GM23338 (cell line): ENCODE measurements around the gene CCL7. TPM values are rescaled to one million over a fixed set of nuclear protein-coding genes. Genes with fewer than 3 reads are reported as not detected.
A peak's percentile ranks its signal among the peaks of the same experiment; 100 is the strongest.

Experiments used
- ATAC-seq: fragments of 200-7000 bp; cut with Tn5 transposase; 3 replicates; pipeline ENCODE4 v1.9.1; 2020
- DNase-seq: peaks from one replicate; pipeline ENCODE4 v3.0.0-alpha.2; 2015; ENCODE audit warnings: low spot score
- H2AFZ ChIP-seq: fragments of 200-600 bp; sonication (generic); 2 replicates; pipeline ENCODE4 v1.8.0; 2016; ENCODE audit warnings: antibody characterized with exemption, mild to moderate bottlenecking, moderate library complexity
- H3F3A ChIP-seq: fragments of 200-600 bp; sonication (generic); replicated peaks from 2 replicates; pipeline ENCODE4 v1.8.0; 2017; ENCODE audit warnings: antibody characterized with exemption, mixed run types, low read depth
- H3K27ac ChIP-seq: fragments of 200-600 bp; sonication (generic); 2 replicates; pipeline ENCODE4 v1.6.1; 2016; ENCODE audit warnings: low read depth
- H3K27me3 ChIP-seq: fragments of 200-600 bp; sonication (generic); 2 replicates; pipeline ENCODE4 v1.8.0; 2016; ENCODE audit warnings: mild to moderate bottlenecking, mixed run types, moderate library complexity; ENCODE audit not compliant: insufficient read depth
- H3K36me3 ChIP-seq: fragments of 200-600 bp; sonication (generic); 2 replicates; pipeline ENCODE4 v1.8.0; 2016; ENCODE audit warnings: mild to moderate bottlenecking; ENCODE audit not compliant: insufficient read depth
- H3K4me1 ChIP-seq: fragments of 200-600 bp; sonication (generic); 2 replicates; pipeline ENCODE4 v1.8.0; 2016; ENCODE audit warnings: mild to moderate bottlenecking, moderate library complexity; ENCODE audit not compliant: insufficient read depth
- H3K4me2 ChIP-seq: fragments of 200-600 bp; sonication (generic); 2 replicates; pipeline ENCODE4 v1.7.1; 2017; ENCODE audit warnings: mixed run types
- H3K4me3 ChIP-seq: fragments of 200-600 bp; sonication (generic); 2 replicates; pipeline ENCODE4 v1.6.1; 2016; ENCODE audit warnings: mixed run types
- H3K79me2 ChIP-seq: fragments of 200-600 bp; sonication (generic); replicated peaks from 2 replicates; pipeline ENCODE4 v1.8.0; 2017; ENCODE audit warnings: mild to moderate bottlenecking; ENCODE audit not compliant: insufficient read depth
- H3K9me2 ChIP-seq: fragments of 200-600 bp; sonication (generic); 2 replicates; pipeline ENCODE4 v1.8.0; 2017; ENCODE audit not compliant: insufficient read depth
- H4K20me1 ChIP-seq: fragments of 200-600 bp; sonication (generic); replicated peaks from 2 replicates; pipeline ENCODE4 v1.8.0; 2017; ENCODE audit warnings: mild to moderate bottlenecking; ENCODE audit not compliant: insufficient read depth
- H3K27ac Mint-ChIP-seq: 2 replicates; pipeline ENCODE4 v1.8.0; 2020; ENCODE audit warnings: inconsistent platforms, mild to moderate bottlenecking, moderate library complexity, mixed read lengths
- H3K27me3 Mint-ChIP-seq: 3 replicates; pipeline ENCODE4 v1.8.0; 2022; ENCODE audit warnings: low read depth, mild to moderate bottlenecking, moderate library complexity, mixed read lengths, inconsistent platforms; ENCODE audit not compliant: insufficient read depth, poor library complexity
- H3K36me3 Mint-ChIP-seq: 3 replicates; pipeline ENCODE4 v1.8.0; 2021; ENCODE audit warnings: low read depth, mild to moderate bottlenecking, inconsistent platforms, moderate library complexity, mixed read lengths
- H3K4me1 Mint-ChIP-seq: 3 replicates; pipeline ENCODE4 v1.8.0; 2020; ENCODE audit warnings: mild to moderate bottlenecking, inconsistent platforms, mixed read lengths
- H3K4me3 Mint-ChIP-seq: 3 replicates; pipeline ENCODE4 v1.8.0; 2021; ENCODE audit warnings: moderate library complexity, mild to moderate bottlenecking, inconsistent platforms, mixed read lengths
- H3K9me3 Mint-ChIP-seq: 3 replicates; pipeline ENCODE4 v1.8.0; 2020; ENCODE audit warnings: moderate library complexity, mild to moderate bottlenecking, inconsistent platforms, mixed read lengths
- CREB1 ChIP-seq: fragments of 250-450 bp; sonication (Bioruptor Pico); IDR thresholded peaks from 2 replicates; pipeline ENCODE4 v1.5.0; 2020; ENCODE audit warnings: low read depth, mild to moderate bottlenecking, moderate library complexity
- EZH2 ChIP-seq: fragments of 200-600 bp; sonication (generic); IDR thresholded peaks from one replicate; pipeline ENCODE4 v1.8.0; 2017; ENCODE audit warnings: antibody characterized with exemption, mild to moderate bottlenecking, low read depth; ENCODE audit not compliant: unreplicated experiment
- EZH2phosphoT487 ChIP-seq: fragments of 200-600 bp; sonication (generic); IDR thresholded peaks from one replicate; pipeline ENCODE4 v1.8.1; 2018; ENCODE audit warnings: antibody characterized with exemption; ENCODE audit not compliant: unreplicated experiment
- JUNB ChIP-seq: IDR thresholded peaks from one replicate; pipeline ENCODE4 v1.6.1; 2016; ENCODE audit warnings: antibody characterized with exemption; ENCODE audit not compliant: unreplicated experiment
- NANOG ChIP-seq: IDR thresholded peaks from 2 replicates; pipeline ENCODE4 v1.6.1; 2016; ENCODE audit warnings: antibody characterized with exemption, borderline replicate concordance
- POLR2AphosphoS5 ChIP-seq: IDR thresholded peaks from 2 replicates; pipeline ENCODE4 v1.6.1; 2016; ENCODE audit warnings: antibody characterized with exemption, low read depth
- STAT1 ChIP-seq: IDR thresholded peaks from one replicate; pipeline ENCODE4 v1.6.1; 2016; ENCODE audit warnings: antibody characterized with exemption; ENCODE audit not compliant: unreplicated experiment
- ZNF114 ChIP-seq: fragments of 250-450 bp; sonication (Bioruptor Pico); IDR thresholded peaks from 2 replicates; pipeline ENCODE4 v1.5.0; 2020; ENCODE audit warnings: mild to moderate bottlenecking, moderate library complexity
- ZNF331 ChIP-seq: fragments of 250-450 bp; sonication (Bioruptor Pico); IDR thresholded peaks from 2 replicates; pipeline ENCODE4 v1.5.0; 2020; ENCODE audit warnings: low read depth, mild to moderate bottlenecking, moderate library complexity
- ZNF462 ChIP-seq: fragments of 250-450 bp; sonication (Bioruptor Pico); IDR thresholded peaks from 2 replicates; pipeline ENCODE4 v1.5.0; 2020; ENCODE audit warnings: mild to moderate bottlenecking, moderate library complexity
- polyA plus RNA-seq: library from polyadenylated mRNA; unstranded; fragments of >200 nt; fragmentation: Nextera tagmentation; extraction: Ambion mirVana; gene quantifications from 2 replicates; pipeline ENCODE4 v1.2.1, GENCODE V29; 2016
- total RNA-seq: library from RNA; depleted of rRNA; stranded (reverse); fragments of >200 nt; shearing (Covaris generic); gene quantifications from 2 replicates; pipeline ENCODE4 v1.2.3, GENCODE V29; 2014
- TF ChIP-seq, protein P1 (sequence below): IDR thresholded peaks from 2 replicates; pipeline ENCODE4 v1.6.1; 2016; ENCODE audit warnings: antibody characterized with exemption
- TF ChIP-seq, protein P2 (sequence below), 2 experiments: fragments of 200-600 bp in 1 of 2; sonication (generic) in 1 of 2; conservative IDR thresholded peaks; 2 replicates each; pipeline versions ENCODE4 v1.5.1 to v1.6.1; 2016 to 2017; ENCODE audit warnings: antibody characterized with exemption in 2 of 2, low read depth in 2 of 2, mild to moderate bottlenecking in 2 of 2, moderate library complexity in 1 of 2
- TF ChIP-seq, protein P3 (sequence below): IDR thresholded peaks from one replicate; pipeline ENCODE4 v1.6.1; 2018; ENCODE audit warnings: antibody characterized with exemption; ENCODE audit not compliant: unreplicated experiment

The CCL7 gene
- total and polyA plus RNA-seq, 2 experiments from 2014 or later: not detected

- H2AFZ ChIP-seq: no peak overlapping the region
- H3K9me3 Mint-ChIP-seq: no peaks in the 10 kb centered on the region
- no peak for ATAC-seq
- H3K4me3 Mint-ChIP-seq: peak overlapping the region; percentile 2; the same call in 1 of the 3 replicates
- peak overlapping the region; percentile 85 for H3K27ac ChIP-seq
- no peaks in the 10 kb centered on the region for H4K20me1 ChIP-seq
- H3K4me2 ChIP-seq: peak overlapping the region; percentile 89; the same call in 1 of the 2 replicates
- peaks cover 41% of the 10 kb centered on the region for H3K4me1 Mint-ChIP-seq
- H3K4me1 ChIP-seq: peaks cover 35% of the 10 kb centered on the region
- no peaks in the 10 kb centered on the region for H3K79me2 ChIP-seq
- TF ChIP-seq, protein P1, sequence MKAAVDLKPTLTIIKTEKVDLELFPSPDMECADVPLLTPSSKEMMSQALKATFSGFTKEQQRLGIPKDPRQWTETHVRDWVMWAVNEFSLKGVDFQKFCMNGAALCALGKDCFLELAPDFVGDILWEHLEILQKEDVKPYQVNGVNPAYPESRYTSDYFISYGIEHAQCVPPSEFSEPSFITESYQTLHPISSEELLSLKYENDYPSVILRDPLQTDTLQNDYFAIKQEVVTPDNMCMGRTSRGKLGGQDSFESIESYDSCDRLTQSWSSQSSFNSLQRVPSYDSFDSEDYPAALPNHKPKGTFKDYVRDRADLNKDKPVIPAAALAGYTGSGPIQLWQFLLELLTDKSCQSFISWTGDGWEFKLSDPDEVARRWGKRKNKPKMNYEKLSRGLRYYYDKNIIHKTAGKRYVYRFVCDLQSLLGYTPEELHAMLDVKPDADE: no peak
- TF ChIP-seq ZNF114 (CRISPR knock-in tag) (no peak), POLR2AphosphoS5 (no peak), CREB1 (CRISPR knock-in tag) (no peak), ZNF462 (CRISPR knock-in tag) (no peak), EZH2 (no peak), ZNF331 (CRISPR knock-in tag) (no peak), STAT1 (no peak), JUNB (no peak), EZH2phosphoT487 (no peak), NANOG (no peak)
- TF ChIP-seq, protein P2, sequence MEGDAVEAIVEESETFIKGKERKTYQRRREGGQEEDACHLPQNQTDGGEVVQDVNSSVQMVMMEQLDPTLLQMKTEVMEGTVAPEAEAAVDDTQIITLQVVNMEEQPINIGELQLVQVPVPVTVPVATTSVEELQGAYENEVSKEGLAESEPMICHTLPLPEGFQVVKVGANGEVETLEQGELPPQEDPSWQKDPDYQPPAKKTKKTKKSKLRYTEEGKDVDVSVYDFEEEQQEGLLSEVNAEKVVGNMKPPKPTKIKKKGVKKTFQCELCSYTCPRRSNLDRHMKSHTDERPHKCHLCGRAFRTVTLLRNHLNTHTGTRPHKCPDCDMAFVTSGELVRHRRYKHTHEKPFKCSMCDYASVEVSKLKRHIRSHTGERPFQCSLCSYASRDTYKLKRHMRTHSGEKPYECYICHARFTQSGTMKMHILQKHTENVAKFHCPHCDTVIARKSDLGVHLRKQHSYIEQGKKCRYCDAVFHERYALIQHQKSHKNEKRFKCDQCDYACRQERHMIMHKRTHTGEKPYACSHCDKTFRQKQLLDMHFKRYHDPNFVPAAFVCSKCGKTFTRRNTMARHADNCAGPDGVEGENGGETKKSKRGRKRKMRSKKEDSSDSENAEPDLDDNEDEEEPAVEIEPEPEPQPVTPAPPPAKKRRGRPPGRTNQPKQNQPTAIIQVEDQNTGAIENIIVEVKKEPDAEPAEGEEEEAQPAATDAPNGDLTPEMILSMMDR (conservative IDR thresholded peaks at IDR 0.05; ENCODE audit: low read depth in 2 of 2): no peak
- TF ChIP-seq, protein P3, sequence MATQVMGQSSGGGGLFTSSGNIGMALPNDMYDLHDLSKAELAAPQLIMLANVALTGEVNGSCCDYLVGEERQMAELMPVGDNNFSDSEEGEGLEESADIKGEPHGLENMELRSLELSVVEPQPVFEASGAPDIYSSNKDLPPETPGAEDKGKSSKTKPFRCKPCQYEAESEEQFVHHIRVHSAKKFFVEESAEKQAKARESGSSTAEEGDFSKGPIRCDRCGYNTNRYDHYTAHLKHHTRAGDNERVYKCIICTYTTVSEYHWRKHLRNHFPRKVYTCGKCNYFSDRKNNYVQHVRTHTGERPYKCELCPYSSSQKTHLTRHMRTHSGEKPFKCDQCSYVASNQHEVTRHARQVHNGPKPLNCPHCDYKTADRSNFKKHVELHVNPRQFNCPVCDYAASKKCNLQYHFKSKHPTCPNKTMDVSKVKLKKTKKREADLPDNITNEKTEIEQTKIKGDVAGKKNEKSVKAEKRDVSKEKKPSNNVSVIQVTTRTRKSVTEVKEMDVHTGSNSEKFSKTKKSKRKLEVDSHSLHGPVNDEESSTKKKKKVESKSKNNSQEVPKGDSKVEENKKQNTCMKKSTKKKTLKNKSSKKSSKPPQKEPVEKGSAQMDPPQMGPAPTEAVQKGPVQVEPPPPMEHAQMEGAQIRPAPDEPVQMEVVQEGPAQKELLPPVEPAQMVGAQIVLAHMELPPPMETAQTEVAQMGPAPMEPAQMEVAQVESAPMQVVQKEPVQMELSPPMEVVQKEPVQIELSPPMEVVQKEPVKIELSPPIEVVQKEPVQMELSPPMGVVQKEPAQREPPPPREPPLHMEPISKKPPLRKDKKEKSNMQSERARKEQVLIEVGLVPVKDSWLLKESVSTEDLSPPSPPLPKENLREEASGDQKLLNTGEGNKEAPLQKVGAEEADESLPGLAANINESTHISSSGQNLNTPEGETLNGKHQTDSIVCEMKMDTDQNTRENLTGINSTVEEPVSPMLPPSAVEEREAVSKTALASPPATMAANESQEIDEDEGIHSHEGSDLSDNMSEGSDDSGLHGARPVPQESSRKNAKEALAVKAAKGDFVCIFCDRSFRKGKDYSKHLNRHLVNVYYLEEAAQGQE: no peak
- peaks cover 8% of the 10 kb centered on the region; the same call in 1 of the 2 replicates for H3K9me2 ChIP-seq
- no peak for DNase-seq
- no peak overlapping the region for H3K27ac Mint-ChIP-seq
- no peaks in the 10 kb centered on the region; the same call in 1 of the 2 replicates for H3K36me3 ChIP-seq
- peaks cover 5% of the 10 kb centered on the region for H3F3A ChIP-seq
- H3K4me3 ChIP-seq: peak overlapping the region; percentile 46; the same call in 1 of the 2 replicates
- peaks cover 10% of the 10 kb centered on the region for H3K27me3 Mint-ChIP-seq
- peaks cover 9% of the 10 kb centered on the region; the same call in 1 of the 2 replicates for H3K27me3 ChIP-seq
- H3K36me3 Mint-ChIP-seq: no peaks in the 10 kb centered on the region; the same call in 2 of the 3 replicates
Observed at GRCh38 chr17:34254146-34254545, 15.9 kb upstream of the CCL7 start.
